CD4-positive, alpha-beta T cell treated with Interleukin-6 for 4 hours (primary cell): ENCODE measurements around the gene HOXD12.

Experiments used
- DNase-seq: peaks from one replicate; pipeline ENCODE4 v3.0.0-alpha.2; 2020; ENCODE audit warnings: mixed read lengths

HOXD12 gene, protein sequence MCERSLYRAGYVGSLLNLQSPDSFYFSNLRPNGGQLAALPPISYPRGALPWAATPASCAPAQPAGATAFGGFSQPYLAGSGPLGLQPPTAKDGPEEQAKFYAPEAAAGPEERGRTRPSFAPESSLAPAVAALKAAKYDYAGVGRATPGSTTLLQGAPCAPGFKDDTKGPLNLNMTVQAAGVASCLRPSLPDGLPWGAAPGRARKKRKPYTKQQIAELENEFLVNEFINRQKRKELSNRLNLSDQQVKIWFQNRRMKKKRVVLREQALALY

DNA sequence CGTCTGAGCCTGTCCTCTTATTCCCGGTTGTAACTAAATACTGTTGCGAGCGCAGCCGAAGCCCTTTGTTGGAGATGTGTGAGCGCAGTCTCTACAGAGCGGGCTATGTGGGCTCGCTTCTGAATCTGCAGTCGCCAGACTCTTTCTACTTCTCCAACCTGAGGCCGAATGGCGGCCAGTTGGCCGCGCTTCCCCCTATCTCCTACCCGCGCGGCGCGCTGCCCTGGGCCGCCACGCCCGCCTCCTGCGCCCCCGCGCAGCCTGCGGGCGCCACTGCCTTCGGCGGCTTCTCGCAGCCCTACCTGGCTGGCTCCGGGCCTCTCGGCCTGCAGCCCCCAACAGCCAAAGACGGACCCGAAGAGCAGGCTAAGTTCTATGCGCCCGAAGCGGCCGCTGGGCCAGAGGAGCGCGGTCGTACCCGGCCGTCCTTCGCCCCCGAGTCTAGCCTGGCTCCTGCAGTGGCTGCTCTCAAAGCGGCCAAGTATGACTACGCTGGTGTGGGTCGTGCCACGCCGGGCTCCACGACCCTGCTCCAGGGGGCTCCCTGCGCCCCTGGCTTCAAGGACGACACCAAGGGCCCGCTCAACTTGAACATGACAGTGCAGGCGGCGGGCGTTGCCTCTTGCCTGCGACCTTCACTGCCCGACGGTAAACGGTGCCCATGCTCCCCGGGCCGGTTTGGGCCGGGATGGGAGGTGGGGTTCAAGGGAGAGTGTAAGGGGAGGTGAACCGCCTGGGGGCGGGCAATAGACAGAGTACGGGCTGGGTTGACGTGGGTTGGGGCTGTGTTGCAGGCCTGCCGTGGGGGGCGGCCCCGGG is at the start of gene HOXD12:
TSS of gene HOXD12 (plus strand) at position 68 of the 819 bp plus-strand sequence. CDS start at position 75, 7 bp downstream.
- DNase-seq = no peak

DNA sequence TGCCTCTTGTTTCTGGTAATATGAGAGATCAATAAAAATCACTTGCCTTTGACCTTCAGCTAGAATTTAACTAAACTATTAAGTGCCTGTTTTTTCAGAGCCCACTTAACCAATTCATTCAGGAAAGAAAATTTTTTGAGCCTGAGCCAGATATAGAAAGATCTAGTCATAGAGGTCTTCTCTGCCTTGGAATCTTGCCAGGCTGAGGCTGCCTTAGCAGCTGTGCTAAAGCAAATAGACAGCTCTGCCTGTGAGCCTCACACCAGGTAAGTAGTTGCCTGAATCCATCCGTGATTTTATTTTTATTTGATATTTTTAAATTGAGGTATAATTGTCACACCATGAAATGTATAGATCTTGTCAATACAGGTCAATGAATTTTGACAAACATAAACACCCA is 43.2 kb upstream of the HOXD12 start:
- DNase-seq = no peak

DNA sequence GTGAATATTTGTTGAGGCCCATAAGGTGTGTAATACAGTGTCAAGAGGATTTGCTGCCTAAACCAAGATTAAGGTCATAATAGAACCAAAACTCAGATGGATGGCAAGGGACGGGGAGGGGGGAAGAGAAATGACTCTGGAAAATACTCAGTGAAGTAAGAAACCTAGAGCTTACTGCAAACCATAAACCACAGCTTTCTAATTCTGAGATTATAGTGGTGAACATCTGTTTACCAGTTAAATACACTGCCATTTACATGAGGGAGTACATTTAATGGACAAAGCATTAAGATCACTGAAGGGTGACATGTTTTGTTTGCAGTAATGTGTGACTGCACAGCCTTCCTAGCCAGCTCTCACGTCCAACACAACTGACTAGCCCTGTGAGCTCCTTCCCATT is 35.6 kb upstream of the HOXD12 start:
- no peak for DNase-seq

DNA sequence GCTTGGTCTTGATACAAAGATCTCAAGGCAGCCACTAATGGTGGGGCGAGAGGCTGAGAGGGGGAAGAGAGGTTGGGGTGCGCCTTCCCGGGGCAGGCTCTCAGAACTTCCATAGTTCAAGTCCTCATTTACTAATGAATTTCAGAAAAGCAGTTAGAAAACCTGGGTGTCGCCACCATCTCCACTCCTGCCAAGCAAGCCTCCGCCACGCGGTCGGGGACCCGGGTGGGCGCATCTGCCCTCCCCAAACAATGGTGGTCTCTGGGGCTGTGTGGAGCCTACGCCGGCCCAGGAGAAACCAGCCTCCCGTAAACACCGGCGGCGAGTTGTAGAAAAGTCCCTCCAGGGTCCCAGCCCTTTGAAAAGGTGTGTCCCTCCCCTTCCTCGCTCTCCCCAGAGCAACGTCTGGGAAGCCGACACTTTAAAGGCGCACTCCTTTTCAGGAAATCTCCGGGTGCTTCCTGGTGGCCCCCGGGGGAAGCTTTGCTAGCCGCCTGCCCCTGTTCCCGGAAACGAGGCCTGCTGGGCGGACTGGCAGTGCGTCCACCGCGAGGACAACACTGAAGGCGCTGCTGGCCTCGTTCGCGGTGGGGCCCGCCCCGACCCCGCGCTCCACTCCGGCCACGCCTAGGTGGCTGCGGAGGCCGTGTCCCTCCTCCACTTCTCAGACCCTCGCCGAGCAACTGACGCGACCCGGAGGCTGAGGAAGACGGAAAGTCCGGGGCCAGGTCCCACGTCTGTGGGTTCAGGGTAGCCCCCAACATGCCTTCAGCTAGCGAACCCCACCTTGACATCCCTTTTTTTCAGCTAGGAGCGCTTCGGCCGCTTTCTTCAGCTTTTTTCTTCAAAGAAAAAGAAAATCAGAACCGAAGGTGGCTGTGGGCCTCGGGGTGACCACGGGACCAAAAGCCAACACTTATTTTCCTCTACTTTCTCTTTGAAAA is 32.7 kb upstream of the HOXD12 start:
- no peak for DNase-seq

DNA sequence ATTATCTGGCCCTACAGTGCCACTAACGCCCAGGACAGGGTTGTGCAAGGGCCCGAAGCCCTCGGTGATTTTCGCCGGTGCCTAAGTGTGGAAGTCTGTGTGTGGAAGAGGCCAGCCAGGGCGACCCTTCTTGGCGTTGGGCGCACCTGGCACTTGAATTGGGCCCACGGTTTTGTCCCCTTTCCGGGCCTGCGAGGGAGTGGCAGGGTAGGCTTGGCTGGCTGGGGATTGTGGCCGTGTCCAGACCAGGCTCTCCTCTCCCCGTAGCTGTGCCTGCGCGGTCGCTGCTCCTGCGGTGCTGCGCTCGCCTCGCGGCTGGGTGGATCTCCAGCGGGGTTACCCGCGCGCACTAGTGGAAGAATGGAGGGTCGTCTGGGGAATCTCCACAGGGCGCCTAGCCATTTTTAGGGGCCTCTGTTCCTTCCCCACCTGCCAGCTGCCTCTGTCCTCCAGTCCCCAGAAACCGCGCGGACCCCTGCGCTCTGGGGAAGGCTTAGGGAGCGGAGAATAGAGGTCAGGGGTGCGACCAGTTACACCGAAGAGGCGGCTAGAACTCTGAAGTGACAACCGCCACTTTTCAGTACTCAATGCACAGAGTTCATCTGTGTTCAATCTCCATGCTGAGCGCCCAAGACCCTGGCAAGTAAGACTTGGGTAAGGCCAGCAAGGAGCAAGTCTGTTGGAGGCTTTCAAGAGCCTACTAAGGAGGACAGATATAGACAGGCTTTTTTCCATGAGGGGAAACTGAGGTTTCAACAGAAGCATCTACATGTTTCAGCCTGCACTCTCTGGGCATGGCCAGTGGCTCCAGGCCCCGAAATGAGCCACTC is 31.8 kb upstream of the HOXD12 start:
- DNase-seq = no peak

DNA sequence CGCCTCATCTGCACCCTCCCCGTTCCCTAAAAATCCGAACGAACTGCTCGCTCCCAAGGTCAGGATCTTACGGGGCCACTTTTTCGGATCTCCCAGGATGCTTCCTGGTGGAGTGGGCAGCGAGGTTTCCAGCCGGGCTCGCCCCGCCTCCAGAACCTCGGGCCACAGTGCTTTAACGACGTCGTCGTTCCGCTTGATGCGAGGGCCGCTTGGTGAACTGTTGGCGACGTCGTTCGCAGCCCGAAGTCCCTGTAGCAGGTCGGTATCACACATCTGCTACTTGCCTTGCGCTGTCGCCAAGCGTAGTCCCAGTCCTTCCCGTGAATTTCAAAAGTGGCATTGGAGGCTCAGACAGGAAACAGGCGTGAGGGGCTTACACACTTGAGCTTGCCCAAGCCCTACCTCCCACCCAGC is 31.2 kb upstream of the HOXD12 start:
- no peak for DNase-seq

DNA sequence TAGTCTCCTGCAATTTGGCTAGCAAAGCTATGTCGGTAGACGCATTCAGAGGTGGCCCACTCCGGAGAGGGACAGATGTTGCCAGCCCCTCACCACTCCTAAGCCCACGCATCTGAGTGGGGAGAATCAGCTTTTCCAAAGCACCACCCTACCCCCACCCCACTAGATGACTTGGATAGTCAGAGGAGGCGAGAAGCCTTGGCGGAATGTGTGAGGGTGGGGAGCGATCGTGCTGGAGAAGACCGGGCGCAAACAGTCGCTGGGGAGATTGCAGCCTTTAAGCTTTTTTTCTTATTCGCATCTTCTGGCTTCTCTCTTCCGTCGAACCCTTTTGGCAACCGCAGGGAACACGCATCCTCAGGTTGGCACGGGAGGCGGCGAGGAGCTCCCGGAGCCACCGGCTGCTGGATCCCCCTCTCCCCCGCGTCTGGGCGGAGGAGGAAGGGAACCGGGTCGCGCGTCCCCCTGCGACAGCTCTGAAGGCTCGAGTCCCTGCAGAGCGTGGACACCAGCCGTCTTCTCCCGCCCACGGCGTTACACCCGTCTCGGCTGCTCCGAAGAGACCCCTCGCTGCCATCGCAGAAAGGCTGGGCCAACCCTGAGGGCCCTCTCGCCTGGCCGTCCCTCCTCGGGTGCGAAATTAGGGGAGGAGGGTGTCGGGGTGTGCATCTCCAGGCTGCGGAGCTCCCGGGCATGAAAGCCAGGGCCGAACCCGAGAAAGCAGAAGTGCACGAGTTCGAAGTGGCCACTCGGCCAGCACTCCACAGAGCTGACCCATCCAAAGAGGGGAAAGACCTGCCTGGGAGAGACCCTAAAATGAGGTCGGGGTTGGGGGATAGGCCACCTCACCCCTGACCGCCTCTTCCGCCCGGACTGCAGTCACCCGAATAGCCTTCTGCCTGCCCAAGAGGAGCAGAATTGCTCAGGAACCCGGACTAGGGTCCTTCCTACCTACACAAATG is 28.0 kb upstream of the HOXD12 start:
- DNase-seq = no peak

DNA sequence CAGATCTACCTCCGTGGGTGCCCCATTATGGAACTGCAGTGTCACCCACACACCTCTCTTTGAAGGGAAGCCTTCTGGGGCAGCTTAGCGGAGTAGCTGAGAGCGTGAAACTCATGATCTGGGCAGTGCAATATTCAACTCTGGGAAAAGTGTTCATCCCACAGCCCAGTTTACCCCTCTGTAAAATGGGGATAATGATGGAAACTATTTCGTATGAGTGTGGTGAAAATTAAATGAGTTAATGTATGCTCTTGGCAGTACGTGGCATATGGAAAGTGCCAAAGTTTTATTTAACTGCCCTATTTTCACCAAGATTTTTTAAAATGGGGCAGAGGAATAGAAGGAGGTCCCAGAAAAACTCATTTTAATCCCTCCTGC is 27.3 kb upstream of the HOXD12 start:
- DNase-seq = no peak

DNA sequence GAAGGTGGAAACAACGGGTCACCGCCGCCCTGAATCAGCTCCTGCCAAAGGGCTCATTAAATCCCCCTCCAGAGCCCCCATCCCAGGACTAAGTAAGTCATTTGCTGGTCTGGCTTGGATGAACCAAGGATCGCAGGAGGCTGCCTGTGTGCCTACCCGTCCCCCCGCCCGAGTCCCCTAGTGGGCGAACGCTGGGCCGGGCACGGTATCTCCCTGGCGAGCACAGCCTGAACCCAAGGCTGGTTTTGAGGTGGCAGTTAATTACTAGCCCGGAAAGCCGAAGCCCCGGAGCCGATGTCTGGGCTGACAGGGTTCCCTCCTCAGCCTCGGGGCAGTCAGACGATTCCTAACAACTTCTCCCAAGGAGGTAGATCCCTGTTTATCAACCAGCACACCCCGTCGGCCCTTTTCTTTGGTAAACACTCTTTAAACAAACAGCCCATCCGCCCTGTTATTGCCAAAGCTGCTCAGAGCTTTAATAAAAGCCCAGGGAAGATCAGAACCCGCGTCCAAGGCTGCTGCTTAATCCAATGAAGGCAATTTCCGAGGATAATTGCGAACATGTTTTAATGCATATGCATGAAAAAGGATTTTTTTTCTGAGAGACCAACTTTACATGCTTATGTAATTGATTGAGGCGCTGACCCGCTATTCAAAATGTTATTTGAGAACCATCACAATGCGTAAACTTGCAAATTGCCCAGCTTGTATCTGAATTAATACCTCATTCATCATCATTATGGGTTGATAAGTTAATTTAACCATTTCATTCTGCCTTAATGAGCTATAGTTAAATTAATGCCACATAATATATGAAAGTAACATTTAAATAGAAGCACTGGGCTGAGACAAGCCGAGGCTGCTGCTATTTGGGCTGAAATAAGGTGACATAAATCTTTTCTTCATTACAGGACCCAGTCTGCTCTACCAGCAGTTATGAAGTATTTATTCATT is 26.4 kb upstream of the HOXD12 start:
- DNase-seq = no peak

DNA sequence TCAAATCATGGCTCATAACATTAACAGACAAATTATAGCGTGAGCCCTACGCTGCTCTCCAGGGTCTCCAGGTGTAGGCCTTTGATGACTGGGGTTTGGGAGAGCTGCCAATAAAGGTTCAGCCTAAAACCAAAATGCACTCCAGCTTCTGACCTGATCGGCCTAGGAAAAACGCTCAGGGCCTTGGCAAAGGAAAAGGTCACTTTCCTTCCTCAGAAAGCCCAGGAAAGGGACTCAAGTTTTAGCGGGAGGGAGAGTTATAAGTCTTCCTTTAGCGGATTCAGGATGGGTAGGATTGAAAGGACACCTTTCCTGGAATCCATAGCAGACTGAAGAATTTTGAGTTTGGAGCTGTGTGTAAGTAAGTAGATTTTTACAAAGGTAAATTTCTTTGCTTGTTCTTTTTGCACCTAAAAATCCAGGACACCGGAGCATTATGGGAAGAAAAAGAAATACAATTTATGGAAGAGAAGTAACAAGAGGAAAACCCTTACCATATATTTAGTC is 24.6 kb upstream of the HOXD12 start:
- DNase-seq = no peak

DNA sequence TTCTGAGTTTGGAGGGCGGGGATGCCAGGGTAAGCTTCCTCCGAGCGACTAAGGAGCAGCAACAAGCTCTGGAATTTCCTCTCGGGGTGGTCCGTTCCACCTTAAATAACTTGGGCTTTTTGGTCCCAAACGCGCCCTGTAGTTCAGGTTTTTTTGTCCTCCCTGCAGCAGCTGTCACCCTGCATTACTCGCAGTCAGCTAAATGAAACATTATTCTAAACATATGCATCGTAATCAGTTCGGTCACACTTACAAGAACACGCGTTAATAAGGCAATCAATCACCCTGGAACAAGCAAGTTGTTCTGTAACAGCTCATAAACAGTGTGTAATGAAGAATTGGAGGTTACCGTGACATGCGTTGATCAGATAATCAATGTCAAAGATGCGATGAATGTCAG is 24.1 kb upstream of the HOXD12 start:
- DNase-seq = no peak

DNA sequence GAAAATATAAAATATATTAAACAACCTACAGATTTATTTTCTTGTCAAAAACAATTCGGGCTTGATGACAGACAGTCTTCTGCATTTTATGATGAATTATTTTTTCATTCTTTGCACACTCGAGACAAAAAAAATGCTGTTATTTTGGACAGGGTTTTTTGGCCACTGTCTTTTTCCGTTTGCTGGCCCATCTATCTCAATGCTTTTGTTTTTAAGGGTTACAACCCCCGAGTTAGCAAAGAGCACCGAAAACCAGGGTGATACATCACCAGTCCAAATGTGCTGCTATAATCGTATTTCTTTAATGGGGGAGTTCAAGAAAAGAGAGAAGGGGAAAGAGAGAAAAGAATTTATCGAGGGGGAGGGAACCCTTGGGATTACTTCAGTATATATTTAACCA is 23.5 kb upstream of the HOXD12 start:
- no peak for DNase-seq

DNA sequence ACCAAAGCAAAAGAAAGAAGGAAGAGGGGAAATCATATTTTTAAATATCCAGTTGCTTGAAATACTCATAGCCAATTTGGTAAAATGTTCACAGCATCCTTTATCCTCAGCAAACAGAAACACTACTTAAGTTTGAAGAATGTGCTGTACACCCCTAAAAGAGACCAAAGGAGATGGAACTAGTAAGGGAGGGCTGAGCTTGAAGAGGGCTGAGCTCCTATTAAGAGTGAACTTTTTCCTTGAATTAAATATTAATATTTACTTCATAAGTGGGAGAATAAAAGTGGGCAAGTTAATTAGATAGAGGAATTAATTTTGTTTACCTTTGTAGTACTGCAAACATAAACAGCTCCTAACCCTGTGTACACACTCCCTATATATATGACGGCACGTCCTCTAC is 22.8 kb upstream of the HOXD12 start:
- DNase-seq = no peak

DNA sequence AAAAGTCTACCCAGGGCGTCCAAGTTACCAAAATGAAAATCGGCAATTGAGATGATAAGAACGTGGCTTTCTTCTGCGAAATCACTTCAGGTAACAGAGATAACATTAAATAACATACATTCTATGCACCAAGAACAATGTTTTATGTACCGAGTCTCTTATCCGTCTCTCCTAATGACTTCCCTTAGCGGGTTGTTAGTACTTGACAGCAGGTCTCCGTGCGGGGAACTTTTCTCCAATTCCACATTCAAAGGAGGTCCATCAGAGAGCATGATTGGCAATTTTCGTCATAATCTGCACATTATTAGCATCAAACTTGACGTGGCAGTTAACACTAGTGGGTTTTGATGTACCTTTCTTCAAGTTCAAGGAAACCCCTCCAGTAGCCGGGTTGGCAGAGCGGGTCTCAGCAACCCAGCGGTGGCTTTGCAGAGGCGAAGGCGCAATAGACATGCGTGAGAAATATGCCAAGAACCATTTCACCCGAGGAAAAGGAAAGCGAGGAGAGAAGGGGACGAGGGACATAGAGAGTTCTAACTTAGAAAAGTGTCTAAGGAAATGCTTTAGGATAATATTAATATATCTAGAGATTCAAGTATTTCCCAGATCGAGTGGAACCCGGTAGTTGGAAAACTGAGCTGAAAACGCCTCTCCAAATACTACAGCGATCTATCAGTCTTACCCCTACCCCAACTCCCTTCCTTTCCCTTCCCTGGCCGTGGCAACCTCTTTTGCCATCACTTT is 20.9 kb upstream of the HOXD12 start:
- DNase-seq = no peak

DNA sequence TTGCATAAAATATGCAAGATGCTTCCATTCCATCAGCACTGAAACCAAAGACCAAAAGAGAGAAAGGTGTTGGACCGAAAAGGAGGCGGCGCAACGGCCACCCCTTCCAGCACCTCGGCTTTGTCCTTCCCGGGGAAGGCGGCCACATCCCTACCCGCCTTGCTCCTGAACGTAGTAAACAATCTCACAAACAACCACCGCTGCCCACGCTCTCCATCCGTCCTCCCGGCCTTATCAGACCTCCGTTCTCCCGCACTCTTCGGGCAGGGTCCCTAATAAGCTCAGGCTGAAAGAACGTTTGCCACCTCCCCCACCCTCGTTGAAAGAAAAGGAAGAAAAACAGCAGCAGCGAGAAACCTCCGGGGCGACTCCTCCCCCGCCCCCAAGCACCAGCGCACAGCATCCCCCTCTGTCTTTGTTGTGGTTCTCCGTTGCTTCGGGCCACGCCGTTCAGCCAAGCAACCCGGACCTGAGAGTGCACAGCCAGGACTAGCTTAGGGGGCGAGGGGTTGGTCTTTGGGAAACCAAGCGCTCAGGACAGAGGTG is 20.2 kb upstream of the HOXD12 start:
- no peak for DNase-seq

DNA sequence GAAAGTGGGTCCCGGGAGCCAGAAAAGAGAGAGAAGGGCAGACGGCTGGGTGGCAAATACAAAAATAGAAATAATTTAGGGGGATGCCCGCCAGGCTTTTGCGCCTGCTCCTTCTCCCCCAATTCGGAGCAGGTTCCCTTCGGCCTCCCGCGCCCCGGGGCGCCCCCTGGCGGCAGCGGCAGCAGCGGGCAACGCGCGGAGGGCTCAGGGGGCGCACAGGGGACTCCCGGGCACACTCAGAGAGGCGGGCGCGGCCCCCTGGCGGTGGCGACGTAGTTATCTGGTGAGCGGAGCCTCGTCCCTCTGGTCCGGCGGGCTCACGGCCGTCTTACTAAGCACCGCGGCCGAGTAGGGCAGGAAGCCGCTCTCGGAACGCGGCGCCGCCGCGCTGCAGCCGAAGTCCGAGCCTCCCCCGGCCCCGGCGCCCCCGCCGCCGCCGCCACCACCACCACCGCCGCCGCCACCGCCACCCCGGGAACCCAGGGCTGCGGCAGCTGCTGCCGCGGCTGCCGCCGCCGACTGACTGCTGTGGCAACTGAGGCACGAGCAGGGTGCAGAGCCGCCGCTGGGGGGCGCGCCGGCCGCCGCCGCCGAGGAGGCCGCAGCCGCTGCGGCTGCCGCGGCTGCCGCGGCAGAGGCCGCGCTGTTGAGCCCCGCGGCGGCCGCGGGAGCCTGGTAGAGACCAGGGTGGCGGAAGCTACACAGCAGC is 19.6 kb upstream of the HOXD12 start:
- DNase-seq = no peak

DNA sequence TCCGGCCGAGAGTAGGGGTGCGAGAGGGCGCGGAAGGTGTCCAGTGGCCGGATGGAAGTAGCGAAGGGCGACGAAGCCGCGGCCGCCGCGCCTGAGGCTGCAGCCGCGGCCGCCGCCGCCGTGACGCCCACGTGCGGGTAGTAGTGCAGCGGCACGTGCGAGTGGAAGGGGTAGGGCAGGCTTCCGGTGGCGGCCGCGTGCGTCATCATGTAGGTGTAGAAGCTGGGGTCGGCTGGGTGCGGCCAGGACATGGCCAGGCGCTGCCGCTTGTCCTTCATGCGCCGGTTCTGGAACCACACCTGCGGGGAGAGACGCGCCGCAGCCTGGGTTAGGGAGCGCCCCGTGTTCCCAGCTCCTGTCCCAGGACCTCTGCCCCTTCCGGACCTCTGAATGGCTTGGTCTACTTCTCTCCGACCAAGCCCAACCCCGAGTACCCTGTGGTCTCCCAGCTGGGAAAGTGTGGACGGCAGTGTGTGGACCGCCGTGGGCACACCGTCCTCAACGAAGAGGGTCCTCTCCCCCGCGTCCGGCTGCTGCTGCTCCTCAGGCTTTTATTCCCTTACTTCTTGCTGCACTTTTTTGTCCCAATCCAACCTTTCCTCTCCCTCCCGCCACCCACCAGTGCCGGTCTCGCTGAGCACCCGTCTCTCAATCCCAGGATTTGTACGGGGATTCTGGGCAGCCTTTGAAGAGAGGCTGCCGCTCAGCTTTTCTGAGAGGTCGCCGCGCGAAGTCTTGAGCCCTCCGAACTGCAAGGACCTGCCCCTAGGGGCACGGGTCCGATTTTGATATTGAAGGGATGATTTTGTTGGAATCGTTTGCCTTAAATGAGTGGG is 18.8 kb upstream of the HOXD12 start:
- DNase-seq = no peak
